SK-N-SH (cell line): ENCODE measurements around the gene WNK2.

ENCODE experiments used
- CTCF ChIP-seq: fragments of 200-600 bp; sonication (generic); IDR thresholded peaks from 2 replicates; pipeline ENCODE4 v1.6.1; 2017; ENCODE audit warnings: antibody characterized with exemption, mild to moderate bottlenecking, moderate library complexity
- EZH2phosphoT487 ChIP-seq: fragments of 200-600 bp; sonication (generic); IDR thresholded peaks from 2 replicates; pipeline ENCODE4 v1.6.1; 2017; ENCODE audit warnings: low read depth, mixed run types, mild to moderate bottlenecking, antibody characterized with exemption, moderate library complexity, borderline replicate concordance
- JUND ChIP-seq: IDR thresholded peaks from 2 replicates; pipeline ENCODE4 v1.4.0; 2012
- POLR2AphosphoS5 ChIP-seq: IDR thresholded peaks from 2 replicates; pipeline ENCODE4 v1.6.1; 2012; ENCODE audit warnings: low read depth, low read length
- RAD21 ChIP-seq: IDR thresholded peaks from 2 replicates; pipeline ENCODE4 v1.6.1; 2012; ENCODE audit warnings: mild to moderate bottlenecking, low read length
- TAF1 ChIP-seq: IDR thresholded peaks from 2 replicates; pipeline ENCODE4 v1.6.1; 2012; ENCODE audit warnings: low read depth, mild to moderate bottlenecking, low read length, moderate library complexity, borderline replicate concordance
- TF ChIP-seq, protein P1 (sequence below): IDR thresholded peaks from 2 replicates; pipeline ENCODE4 v1.4.0; 2012; ENCODE audit warnings: low read depth

GRCh38 chr9:93263334-93264229 lies 79.6 kb downstream of the WNK2 start:
- TF ChIP-seq CTCF: no peak
- TF ChIP-seq POLR2AphosphoS5: no peak
- no peak for TF ChIP-seq RAD21
- no peak for TF ChIP-seq EZH2phosphoT487
- TF ChIP-seq JUND: no peak
- TF ChIP-seq, protein P1, sequence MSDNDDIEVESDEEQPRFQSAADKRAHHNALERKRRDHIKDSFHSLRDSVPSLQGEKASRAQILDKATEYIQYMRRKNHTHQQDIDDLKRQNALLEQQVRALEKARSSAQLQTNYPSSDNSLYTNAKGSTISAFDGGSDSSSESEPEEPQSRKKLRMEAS: no peak
- TF ChIP-seq TAF1: no peak
